Stimulated activated CD4-positive, alpha-beta T cell treated with anti-CD3 and anti-CD28 coated beads, Interleukin-1b, Interleukin-23, amount 100 ng/mL, for 48 hours (primary cell): ENCODE data around the gene PLEKHG4.
A peak's percentile ranks its signal among the peaks of the same experiment; 100 is the strongest.

Experiments
- DNase-seq: peaks from one replicate; pipeline ENCODE4 v3.0.0-alpha.2; 2020

Gene PLEKHG4

DNA sequence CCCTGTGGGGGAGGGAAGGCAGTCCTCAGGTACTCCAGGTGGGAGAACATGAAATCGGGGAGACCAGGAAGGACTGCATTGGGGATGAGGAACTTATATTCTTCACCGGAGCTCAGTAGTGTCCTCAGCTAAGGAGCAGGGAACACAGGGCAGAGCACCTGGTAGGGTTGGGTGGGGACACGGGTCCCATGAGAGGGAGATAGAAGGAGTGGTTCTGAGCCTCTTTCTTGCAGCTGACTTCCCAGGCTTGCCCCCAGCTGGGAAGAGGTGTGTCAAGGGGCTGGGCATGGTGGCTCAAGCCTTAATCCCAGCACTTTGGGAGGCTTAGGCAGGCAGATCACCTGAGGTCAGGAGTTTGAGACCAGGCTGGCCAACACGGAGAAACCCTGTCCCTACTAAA lies 34.1 kb upstream of the PLEKHG4 start:
- no peak for DNase-seq

DNA sequence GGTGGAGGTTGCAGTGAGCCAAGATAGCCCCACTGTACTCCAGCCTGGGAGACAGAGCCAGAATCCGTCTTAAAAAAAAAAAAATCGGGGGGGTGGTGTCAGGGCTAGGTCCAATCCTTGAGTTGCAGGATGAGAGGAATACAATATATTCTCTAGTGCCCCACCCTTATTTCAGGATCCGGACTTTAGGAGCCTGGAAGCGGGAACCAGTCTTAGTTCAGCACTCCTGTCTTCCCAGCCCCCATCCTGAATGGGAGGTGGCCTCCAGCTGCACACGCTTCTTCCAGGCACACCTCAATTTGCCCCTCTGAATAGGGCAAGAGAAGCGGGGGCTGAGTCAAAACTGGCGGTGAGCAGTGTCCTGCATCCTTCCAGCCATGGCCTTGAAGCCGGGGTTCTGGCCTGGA lies 33.7 kb upstream of the PLEKHG4 start:
- no peak for DNase-seq

DNA sequence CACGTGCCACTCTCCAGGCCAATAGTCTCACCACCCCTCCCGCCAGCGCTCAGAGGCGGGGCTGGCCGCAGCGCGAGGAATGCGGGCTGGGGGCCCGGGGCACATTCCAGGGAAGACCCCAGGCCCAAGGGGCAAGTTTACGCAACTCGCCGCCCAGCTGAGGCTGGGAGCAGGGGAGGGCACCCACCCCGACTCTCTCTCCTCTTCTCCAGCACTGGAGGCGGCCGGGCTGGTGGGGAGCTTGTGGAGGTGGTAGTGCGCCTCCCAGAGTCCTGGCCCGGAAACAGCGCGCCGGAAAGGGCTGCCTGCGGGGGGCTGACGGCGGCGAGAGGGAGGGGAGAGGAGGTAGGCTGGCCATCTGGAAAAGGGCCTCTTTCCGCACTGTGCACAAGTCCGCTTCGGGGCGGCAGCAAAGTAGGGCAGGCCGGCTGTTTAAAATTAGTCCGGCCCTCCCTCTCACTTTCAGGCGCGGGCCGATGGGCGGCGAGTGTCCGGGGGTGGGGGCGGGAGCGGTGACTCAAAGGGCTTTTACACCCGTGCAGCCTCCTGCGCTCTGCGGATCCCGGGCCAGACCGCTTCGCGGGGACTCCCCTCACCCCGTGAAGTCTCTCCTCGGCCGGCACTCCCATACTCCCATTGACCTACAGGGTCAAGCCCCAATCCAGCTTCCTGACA lies 33.1 kb upstream of the PLEKHG4 start:
- peak; percentile 62 for DNase-seq

DNA sequence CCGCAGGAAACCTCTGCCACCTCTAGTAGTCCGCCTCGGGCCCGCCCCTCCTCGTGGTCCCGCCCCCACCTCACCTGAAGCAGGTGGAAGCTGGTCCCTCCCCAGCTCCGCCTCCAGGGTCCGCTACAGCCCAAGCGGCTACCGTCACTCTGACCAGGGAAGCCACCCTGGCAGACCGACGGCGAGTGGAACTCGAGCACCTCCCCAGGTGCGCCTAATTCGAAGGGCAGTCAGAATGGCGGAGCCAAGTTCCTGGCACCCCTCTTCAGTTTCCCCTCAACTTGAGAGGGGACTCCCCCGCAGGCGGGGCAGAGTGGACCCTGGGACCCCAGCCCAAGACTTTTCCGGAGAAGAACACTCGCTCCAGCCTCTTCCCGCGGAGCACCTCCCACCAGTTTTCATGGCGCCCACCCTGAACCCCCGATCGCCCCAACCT lies 32.6 kb upstream of the PLEKHG4 start:
- peak; percentile 39 for DNase-seq

DNA sequence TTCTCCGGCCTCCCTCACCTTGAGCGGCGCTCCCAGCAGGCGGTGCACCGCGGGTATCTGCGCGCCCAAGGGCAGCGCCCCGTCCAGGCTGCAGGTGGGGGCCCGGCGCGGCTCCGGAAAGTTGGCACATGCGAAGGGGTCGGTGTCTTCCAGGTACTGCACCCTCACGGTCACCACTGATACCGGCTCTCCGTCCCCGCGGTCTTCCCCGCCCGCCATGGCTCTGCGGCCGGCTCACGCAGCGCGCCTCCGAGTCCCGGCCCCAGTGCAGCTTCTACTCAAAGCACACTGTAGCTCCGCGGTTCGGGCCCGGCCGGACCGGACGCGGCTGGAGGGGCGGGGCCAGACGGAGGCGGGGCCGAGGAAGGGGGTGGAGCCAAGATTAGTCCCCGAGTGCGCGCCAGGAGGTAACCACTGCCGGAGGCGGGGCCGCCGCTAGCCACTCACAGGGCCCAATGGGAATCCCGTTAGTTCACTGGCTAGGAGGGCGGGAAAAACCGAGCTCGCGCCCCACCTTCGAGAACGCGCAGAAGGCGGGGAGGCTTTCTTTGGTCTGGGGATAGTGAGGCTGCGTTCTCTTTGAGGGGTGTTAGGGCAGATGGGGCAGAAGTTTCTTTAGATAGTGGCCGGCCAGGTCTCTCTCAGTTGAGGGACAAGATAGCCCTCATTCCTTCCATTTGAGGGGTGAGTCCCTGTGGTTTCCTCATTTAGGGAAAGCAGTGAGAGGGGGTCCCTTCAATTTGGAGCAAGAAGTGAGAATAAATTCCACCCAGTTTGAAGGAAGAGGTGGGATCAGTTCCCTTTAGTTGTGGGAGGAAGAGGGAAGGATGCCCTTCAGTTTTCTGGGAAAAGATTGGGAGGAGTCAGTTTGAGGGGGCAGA lies 31.9 kb upstream of the PLEKHG4 start, which contains the start of gene FHOD1:
FHOD1 (minus strand) TSS at position 290 of the 881 bp plus-strand sequence; CDS start at position 219, 71 bp downstream.
- peak; percentile 98 for DNase-seq

DNA sequence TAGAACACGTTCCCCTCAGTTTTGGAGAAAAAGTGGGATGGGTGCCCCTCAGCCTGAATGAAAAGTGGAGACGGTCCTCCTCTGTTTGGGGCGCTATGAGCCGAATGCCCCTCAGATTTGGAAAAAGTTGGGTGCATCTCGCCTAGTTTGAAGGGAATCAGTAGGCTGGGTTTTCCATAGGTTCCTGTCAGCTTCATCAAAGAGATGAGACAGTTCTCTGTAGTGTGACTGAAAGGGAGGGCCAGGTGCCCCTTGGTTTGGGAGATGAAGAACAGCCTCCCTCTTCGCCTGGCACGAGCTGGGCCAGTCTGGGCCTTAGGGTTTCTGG lies 31.3 kb upstream of the PLEKHG4 start:
- DNase-seq: no peak

DNA sequence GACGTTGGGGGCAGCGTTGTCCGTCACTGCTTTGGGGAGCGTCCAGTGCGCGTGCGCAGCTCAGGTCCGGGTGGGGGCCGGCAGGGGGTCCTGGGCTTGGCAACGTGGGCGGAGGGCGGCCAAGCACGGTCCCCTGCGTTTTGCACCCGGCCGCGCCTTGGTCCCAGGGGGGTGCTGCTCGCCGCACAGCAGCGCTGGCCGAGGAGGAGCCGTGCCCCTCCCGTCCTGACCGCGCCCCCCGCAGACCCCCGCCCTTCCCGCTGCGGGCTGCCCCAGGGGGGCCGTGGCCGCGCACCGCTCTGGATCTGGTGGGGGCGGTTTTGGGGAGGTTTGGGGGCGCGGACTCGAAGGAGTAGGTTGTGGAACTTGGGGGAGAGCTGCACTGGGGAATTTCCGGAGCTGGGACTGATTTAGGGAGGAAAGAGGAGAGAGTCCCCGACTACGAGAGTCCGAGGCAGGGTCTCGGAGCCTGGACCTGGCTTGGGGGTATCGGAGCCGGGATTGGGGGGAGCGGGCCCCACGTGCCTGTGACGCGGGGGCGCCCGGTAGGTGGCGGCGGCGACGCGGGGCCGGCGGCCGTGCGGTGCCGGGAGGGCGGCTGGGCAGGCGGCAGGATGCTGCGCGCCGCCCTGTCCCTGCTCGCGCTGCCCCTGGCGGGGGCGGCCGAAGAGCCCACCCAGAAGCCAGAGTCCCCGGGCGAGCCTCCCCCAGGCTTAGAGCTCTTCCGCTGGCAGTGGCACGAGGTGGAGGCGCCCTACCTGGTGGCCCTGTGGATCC lies 30.7 kb upstream of the PLEKHG4 start, which contains the start of gene SLC9A5:
SLC9A5 (plus strand) TSS at position 579 of the 777 bp plus-strand sequence; CDS start at position 615, 36 bp downstream.
- no peak for DNase-seq

DNA sequence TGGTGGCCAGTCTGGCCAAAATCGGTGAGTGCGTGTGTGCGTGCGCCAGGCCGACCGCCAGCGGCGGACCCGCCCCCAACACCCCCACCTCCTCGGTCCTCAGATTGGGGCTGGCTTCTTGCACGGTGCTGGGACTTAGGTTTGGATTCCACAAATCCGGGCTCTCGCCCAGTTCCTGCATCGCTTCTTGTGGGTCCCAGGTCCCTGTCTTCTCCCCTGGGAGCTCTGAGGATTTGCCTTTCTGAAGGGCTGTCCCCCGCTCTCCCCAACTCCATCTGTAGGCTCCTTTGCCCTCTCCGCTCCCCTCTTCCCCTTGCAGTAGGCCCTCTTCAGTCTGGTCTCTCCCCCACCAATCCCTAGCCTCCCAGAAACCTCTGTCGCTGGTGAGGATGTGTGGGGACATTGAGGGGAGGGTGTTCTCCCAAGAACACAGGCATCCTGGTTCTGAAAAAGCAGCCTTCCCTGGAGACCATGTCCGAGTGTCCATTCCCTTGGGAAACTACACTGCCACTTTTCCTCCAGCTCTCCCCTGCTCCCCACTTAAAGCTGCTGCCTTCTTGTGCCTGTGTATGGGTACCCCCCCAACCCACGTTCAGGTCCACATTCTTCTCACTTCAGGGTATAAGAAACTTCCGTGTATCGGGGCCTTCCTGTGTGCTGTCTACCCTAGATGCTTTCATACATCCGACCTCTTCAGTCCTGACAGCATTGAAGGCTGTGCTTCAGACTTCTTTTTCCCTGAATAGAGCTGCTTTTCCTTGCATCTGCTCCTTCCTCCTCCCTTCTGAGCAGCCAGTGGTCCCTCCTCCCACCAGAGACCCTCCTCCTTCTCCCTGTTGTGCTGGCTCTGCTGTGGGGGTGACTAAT lies 29.9 kb upstream of the PLEKHG4 start:
- no peak for DNase-seq

- DNase-seq: no peak
Measured at GRCh38 chr16:67250045-67250327, 29.3 kb upstream of the PLEKHG4 start.

- no peak for DNase-seq
Measured at GRCh38 chr16:67252609-67253497, 26.5 kb upstream of the PLEKHG4 start.

- no peak for DNase-seq
Measured at GRCh38 chr16:67254801-67255552, 24.4 kb upstream of the PLEKHG4 start.

DNA sequence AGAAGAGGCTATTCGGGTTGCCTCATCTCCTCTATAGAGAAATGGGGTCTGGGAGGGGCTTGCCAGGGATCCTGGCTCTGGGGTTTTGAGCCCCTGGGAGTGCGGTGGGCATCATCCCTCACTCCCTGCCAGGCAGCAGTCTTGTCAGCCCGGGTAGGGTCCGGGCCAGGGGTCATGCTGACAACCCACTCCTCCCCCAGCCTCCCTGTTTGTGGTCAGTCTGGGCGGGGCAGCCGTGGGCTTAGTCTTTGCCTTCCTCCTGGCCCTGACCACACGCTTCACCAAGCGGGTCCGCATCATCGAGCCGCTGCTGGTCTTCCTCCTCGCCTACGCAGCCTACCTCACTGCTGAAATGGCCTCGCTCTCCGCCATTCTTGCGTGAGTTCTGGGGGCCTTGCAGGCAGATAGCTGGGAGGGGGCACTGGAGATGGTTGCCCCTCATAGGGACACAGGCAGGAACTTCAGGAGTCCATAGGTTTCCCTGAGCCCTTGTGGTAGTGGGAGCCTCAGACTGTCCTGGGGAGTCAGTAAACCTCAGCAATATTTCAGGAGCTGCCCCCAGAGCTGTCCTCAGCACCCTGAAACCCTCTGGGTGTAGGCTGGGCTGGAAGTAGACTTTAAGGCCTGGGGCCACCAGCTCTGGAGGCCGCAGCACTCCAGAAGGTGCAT lies 23.6 kb upstream of the PLEKHG4 start:
- DNase-seq: no peak

DNA sequence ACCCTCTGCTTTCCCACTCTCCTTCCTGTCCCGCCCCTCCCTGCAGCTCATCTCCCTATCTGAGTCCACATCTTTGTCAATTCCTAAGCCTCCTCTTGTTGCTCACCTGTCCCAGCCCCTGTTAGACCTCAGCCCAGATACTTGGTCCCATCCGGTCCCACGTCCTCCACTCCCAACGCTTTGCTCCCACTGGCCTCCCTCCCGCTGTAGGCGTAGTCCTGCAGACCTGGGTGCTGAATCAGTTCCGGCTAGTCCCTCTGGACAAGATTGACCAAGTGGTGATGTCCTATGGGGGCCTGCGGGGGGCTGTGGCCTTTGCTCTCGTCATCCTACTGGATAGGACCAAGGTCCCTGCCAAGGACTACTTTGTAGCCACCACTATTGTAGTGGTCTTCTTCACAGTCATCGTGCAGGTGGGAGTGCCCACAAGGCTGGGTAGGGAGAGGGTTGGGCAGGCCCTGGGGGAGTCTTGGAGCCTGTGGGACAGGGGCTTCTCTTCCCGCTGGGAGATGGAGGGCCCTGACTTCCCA lies 22.6 kb upstream of the PLEKHG4 start:
- DNase-seq: no peak

DNA sequence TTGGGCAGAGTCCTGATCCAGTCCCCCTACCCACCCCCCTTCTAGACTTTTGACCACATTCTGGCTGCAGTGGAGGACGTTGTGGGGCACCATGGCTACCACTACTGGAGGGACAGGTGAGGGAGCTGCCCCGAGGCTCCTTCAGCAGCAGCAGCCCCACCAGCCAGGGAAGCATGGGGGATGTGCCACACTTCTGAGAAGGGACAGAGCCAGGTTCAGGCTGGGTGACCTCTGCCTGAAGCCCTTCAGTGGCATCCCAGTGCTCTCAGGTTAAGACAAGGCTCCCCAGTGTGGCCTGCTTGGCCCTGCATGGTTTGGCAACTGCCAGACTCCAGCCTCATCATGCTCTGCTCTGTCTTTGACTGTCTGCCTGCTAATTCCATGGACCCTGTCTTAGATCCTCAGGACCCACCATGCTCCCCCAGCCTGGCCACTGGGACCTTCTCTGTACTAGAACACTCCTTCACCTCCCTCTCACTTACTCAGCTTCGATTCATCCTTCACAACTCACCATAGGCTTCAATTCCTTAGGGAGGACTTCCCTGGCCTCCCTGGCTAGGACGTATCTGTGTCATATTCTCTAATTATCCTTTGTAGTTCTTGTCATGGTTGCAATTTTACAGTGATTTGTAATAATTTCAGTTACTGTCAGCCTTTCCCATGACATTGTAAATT lies 21.7 kb upstream of the PLEKHG4 start:
- DNase-seq: no peak

DNA sequence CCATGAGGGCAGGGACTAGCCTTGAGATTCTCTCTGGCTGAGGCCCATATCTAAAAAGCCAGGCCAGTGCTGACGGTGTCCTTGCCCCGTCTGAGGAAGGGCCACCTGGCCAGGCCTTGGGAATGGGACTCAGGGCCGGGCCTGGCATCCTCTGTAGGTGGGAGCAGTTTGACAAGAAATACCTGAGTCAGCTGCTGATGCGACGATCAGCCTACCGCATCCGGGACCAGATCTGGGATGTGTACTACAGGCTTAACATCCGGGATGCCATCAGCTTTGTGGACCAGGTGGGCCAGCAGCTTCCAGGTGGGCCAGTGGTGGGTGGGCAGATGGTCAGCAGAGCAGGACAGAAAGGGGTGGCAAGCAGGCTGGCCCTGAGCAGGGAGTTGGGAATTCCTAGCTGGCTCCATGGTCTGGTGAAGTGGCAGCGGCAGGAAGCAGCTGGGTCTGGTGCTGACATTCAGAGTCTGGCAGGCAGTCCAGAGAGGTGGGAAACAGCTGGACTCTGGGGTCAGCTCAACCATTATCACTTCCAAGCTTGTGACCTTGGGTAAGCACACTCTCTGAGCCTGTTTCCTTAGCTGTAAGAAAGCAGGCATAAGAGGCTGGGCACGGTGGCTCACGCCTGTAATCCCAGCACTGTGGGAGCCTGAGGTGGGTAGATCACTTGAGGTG lies 21.0 kb upstream of the PLEKHG4 start:
- no peak for DNase-seq

DNA sequence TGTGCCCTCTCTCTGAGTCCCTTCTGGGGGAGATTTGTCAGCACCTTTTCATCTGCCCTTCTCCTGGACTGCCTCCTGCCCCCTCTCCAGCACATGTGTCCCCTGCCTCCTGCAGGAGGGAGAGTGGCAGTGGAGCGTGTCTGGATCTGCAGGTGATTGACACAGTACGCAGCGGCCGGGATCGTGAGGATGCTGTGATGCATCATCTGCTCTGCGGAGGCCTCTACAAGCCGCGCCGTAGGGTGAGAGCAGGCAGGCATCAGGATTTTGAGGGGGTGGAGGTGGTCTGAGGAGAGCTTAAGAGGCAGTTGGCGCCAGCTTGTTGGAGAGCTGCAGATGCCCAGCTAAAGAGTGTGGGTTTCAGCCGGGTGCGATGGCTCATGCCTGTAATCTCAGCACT lies 19.6 kb upstream of the PLEKHG4 start:
- DNase-seq: no peak

DNA sequence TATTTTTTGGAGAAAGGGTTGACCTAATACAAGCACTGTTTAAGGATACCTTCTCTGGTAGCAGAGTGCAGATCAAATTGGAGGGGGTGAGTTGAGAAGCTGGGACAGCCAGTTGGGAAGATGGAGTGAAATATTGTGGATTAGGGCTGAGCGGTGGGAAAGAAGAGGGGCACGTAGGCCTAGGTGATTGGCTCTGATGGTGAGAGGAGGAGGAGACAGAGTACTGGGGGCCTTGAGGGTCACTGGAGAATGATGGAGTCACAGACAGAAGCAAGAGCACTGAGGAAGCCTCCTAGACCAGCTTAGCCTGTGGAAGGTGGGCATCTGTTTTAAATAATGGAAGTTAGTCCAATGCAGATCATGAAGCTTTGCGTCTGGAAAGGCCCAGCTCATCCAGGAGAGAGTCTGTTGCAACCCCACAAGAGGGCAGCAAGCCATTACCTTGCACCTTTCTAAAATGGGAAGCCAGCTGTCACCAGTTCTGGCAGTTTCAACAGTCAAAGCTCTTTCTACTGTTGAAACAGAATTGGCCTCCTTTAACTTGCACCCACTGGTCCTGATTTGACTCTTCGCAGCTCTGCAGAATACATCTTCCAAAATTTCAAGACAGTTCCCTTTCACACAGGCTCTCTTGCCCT lies 18.8 kb upstream of the PLEKHG4 start:
- DNase-seq: peak; percentile 34

- no peak for DNase-seq
Measured at GRCh38 chr16:67263201-67263600, 16.1 kb upstream of the PLEKHG4 start.
